Measurements from ENCODE around the gene CSRNP2. TPM values are rescaled to one million over a fixed set of nuclear protein-coding genes. Genes with fewer than 3 reads are reported as not detected.

CSRNP2 gene
- total and polyA plus RNA-seq, 2 experiments from 2014 or later, result 23.2 to 30.5 TPM

- Histone ChIP-seq H3K27me3 (no peaks in the 10 kb centered on the region), H3K79me2 (peaks cover 9% of the 10 kb centered on the region), H3K36me3 (replicated peaks; ENCODE audit: insufficient read depth, low read depth) (no peaks in the 10 kb centered on the region), H3K4me3 (no peak overlapping the region), H2AFZ (no peak overlapping the region), H3K9me2 (replicated peaks; ENCODE audit: insufficient read depth) (no peaks in the 10 kb centered on the region), H4K20me1 (ENCODE audit: insufficient read depth, poor library complexity, severe bottlenecking) (peaks cover 6% of the 10 kb centered on the region), H3K4me1 (ENCODE audit: insufficient read depth) (peaks cover 6% of the 10 kb centered on the region), H3K27ac (no peak overlapping the region), H3K4me2 (no peak overlapping the region), H3K9me3 (ENCODE audit: low read depth) (no peaks in the 10 kb centered on the region)
- DNase-seq (ENCODE audit: low spot score), result no peak
- TF ChIP-seq EZH2phosphoT487 (IDR thresholded peaks at IDR 0.05; ENCODE audit: low read depth, severe bottlenecking, unreplicated experiment) (no peak), CTCF (IDR thresholded peaks at IDR 0.05; ENCODE audit: poor library complexity) (no peak), EZH2 (IDR thresholded peaks at IDR 0.05; ENCODE audit: borderline replicate concordance) (no peak)
- 99% methylated on average over 10 of the region's 10 CpGs for WGBS (ENCODE audit: low lambda C conversion rate, missing lambda C conversion rate)
These were observed 3.5 kb upstream of the CSRNP2 start for GRCh38 chr12:51086933-51087332.

- Histone ChIP-seq H3K9me3 (ENCODE audit: low read depth) (no peaks in the 10 kb centered on the region), H3K36me3 (replicated peaks; ENCODE audit: insufficient read depth, low read depth) (no peaks in the 10 kb centered on the region), H3K4me1 (ENCODE audit: insufficient read depth) (peaks cover 15% of the 10 kb centered on the region), H3K4me3 (no peak overlapping the region), H2AFZ (no peak overlapping the region), H3K27me3 (no peaks in the 10 kb centered on the region), H3K9me2 (replicated peaks; ENCODE audit: insufficient read depth) (no peaks in the 10 kb centered on the region), H3K27ac (no peak overlapping the region), H4K20me1 (ENCODE audit: insufficient read depth, poor library complexity, severe bottlenecking) (peaks cover 18% of the 10 kb centered on the region), H3K4me2 (no peak overlapping the region), H3K79me2 (peaks cover 21% of the 10 kb centered on the region)
- DNase-seq (ENCODE audit: low spot score), result no peak
- 90% methylated on average over 3 of the region's 3 CpGs for WGBS (ENCODE audit: low lambda C conversion rate, missing lambda C conversion rate)
- TF ChIP-seq EZH2 (IDR thresholded peaks at IDR 0.05; ENCODE audit: borderline replicate concordance) (no peak), EZH2phosphoT487 (IDR thresholded peaks at IDR 0.05; ENCODE audit: low read depth, severe bottlenecking, unreplicated experiment) (no peak), CTCF (IDR thresholded peaks at IDR 0.05; ENCODE audit: poor library complexity) (no peak)
These were observed 2.4 kb upstream of the CSRNP2 start for GRCh38 chr12:51085757-51086156.

DNA sequence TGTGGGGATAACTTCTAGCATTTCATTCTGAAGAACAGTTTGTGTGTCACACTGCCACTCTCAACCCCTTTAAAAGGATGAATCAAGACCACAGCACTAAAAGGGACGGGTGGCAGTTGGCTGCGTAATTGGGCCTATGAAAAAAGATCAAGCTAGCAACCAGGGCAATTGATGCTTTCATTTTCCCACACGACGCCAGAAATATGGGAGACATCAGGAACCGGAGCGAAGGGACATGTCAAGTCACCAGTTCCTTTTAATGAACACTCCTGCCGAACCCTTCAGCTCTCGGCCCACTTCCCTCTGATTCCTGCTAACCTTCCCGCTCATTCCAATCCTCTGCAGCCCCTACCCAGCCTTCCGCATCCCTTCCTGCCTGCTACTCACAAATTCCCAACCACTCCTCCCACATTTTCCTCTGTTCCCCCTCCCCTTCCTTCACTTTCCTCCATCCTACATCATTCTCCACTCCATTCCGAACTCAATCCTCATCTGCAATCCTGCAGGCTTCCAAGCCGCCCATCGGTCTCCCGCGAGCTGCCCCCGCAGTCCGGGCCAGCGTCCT, 753 bp downstream of the CSRNP2 start:
- no peak for DNase-seq (ENCODE audit: low spot score)

More for the DNA sequence above, 753 bp downstream of the CSRNP2 start:
- Histone ChIP-seq H3K4me2 (peak overlapping the region; percentile 85), H3K9me2 (replicated peaks; ENCODE audit: insufficient read depth) (no peaks in the 10 kb centered on the region), H3K79me2 (peaks cover 45% of the 10 kb centered on the region), H3K9me3 (ENCODE audit: low read depth) (no peaks in the 10 kb centered on the region), H3K4me1 (ENCODE audit: insufficient read depth) (peaks cover 15% of the 10 kb centered on the region), H3K4me3 (peak overlapping the region; percentile 70), H3K27ac (peak overlapping the region; percentile 93), H4K20me1 (ENCODE audit: insufficient read depth, poor library complexity, severe bottlenecking) (peaks cover 26% of the 10 kb centered on the region), H3K36me3 (replicated peaks; ENCODE audit: insufficient read depth, low read depth) (no peaks in the 10 kb centered on the region), H3K27me3 (no peaks in the 10 kb centered on the region), H2AFZ (peak overlapping the region; percentile 78)
- 3% methylated on average over 11 of the region's 18 CpGs for WGBS (ENCODE audit: low lambda C conversion rate, missing lambda C conversion rate)
- TF ChIP-seq EZH2 (IDR thresholded peaks at IDR 0.05; ENCODE audit: borderline replicate concordance) (no peak), CTCF (IDR thresholded peaks at IDR 0.05; ENCODE audit: poor library complexity) (no peak), EZH2phosphoT487 (IDR thresholded peaks at IDR 0.05; ENCODE audit: low read depth, severe bottlenecking, unreplicated experiment) (no peak)

All from hepatocyte (in vitro differentiated cells).